ENCODE results near the gene CYSLTR2. TPM values are rescaled to one million over a fixed set of nuclear protein-coding genes. Genes with fewer than 3 reads are reported as not detected.

The CYSLTR2 gene
- 1 to 10 TPM in 2 of 4 donors, under 1 TPM in 2; 0.54 to 3.0 (median 1.3) TPM for total RNA-seq

- DNase-seq, result no peak
- H3K4me1 ChIP-seq, result peaks cover 4 to 11% of the 10 kb centered on the region in 2 donors
- TF ChIP-seq CTCF (IDR thresholded peaks at IDR 0.05) (no peak), POLR2A (IDR thresholded peaks at IDR 0.05) (no peak)
- no peak within 1 kb of the TSS for H3K27ac ChIP-seq
- WGBS, 2 donors, result 6 to 20% methylated on average over 1 of the region's 1 CpG
- H3K9me3 ChIP-seq, result no peaks in the 10 kb centered on the region
- H3K27me3 ChIP-seq, result no peaks in the 10 kb centered on the region
- no peak within 1 kb of the TSS for H3K4me3 ChIP-seq (replicated peaks in 1 of 3)
- no peaks in the 10 kb centered on the region for H3K36me3 ChIP-seq
- intact Hi-C loops (cut with DNase I), result no loop called here
Observed at GRCh38 chr13:48653472-48653939, at the start of gene CYSLTR2. CYSLTR2 (plus strand) TSS chr13:48653929; CDS start chr13:48706818, 52,889 bp downstream.

- DNase-seq, result no peak
- H3K4me3 ChIP-seq (replicated peaks in 1 of 3), result no peak overlapping the region
- H3K4me1 ChIP-seq, result no peaks in the 10 kb centered on the region
- H3K9me3 ChIP-seq, result no peaks in the 10 kb centered on the region
- TF ChIP-seq POLR2A (IDR thresholded peaks at IDR 0.05) (no peak), CTCF (IDR thresholded peaks at IDR 0.05) (no peak)
- WGBS, 2 donors, result 62 to 87% methylated on average over 2 of the region's 2 CpGs
- H3K27me3 ChIP-seq, result no peaks in the 10 kb centered on the region
- H3K27ac ChIP-seq, result no peak overlapping the region
- intact Hi-C loops (cut with DNase I), result no loop called here
- H3K36me3 ChIP-seq, result no peaks in the 10 kb centered on the region
Observed at GRCh38 chr13:48615049-48615448, 38.7 kb upstream of the CYSLTR2 start.

GRCh38 chr13:48618937-48619336 is 34.8 kb upstream of the CYSLTR2 start:
- no peak for TF ChIP-seq CTCF (IDR thresholded peaks at IDR 0.05)
- TF ChIP-seq POLR2A (IDR thresholded peaks at IDR 0.05), result no peak
- Histone ChIP-seq H3K27me3 (no peaks in the 10 kb centered on the region), H3K9me3 (no peaks in the 10 kb centered on the region), H3K4me3 (replicated peaks in 1 of 3) (no peak overlapping the region), H3K4me1 (peaks cover 0 to under 1% of the 10 kb centered on the region in 2 donors), H3K36me3 (no peaks in the 10 kb centered on the region), H3K27ac (no peak overlapping the region)
- 93 to 98% methylated on average over 3 of the region's 3 CpGs for WGBS, 2 donors
- intact Hi-C loops (cut with DNase I), result no loop called here
- DNase-seq, result no peak

GRCh38 chr13:48621056-48621455 is 32.7 kb upstream of the CYSLTR2 start:
- peaks cover 14 to 18% of the 10 kb centered on the region in 2 donors for H3K4me1 ChIP-seq
- TF ChIP-seq CTCF (IDR thresholded peaks at IDR 0.05) (no peak), POLR2A (IDR thresholded peaks at IDR 0.05) (no peak)
- no peak overlapping the region for H3K27ac ChIP-seq
- intact Hi-C loops (cut with DNase I), result no loop called here
- WGBS, 2 donors, result 40 to 48% methylated on average over 3 of the region's 3 CpGs
- H3K36me3 ChIP-seq, result no peaks in the 10 kb centered on the region
- no peak for DNase-seq
- no peak overlapping the region for H3K4me3 ChIP-seq (replicated peaks in 1 of 3)
- H3K27me3 ChIP-seq, result no peaks in the 10 kb centered on the region
- H3K9me3 ChIP-seq, result no peaks in the 10 kb centered on the region

GRCh38 chr13:48624016-48624415 is 29.7 kb upstream of the CYSLTR2 start:
- peaks cover 21 to 22% of the 10 kb centered on the region in 2 donors for H3K4me1 ChIP-seq
- no peak for TF ChIP-seq CTCF (IDR thresholded peaks at IDR 0.05)
- no peak for DNase-seq
- WGBS, 2 donors, result 95 to 97% methylated on average over 4 of the region's 4 CpGs
- no peaks in the 10 kb centered on the region for H3K27me3 ChIP-seq
- no peak overlapping the region for H3K4me3 ChIP-seq (replicated peaks in 1 of 3)
- intact Hi-C loops (cut with DNase I), result no loop called here
- no peak overlapping the region for H3K27ac ChIP-seq
- H3K36me3 ChIP-seq, result no peaks in the 10 kb centered on the region
- H3K9me3 ChIP-seq, result no peaks in the 10 kb centered on the region
